ENCODE results near the gene CCSAP.
"Not testable (repeated sequence)": the region's sequence is repeated elsewhere in the genome, so short reads cannot be mapped to it uniquely, and the experiment has no call there.

CCSAP gene, protein sequence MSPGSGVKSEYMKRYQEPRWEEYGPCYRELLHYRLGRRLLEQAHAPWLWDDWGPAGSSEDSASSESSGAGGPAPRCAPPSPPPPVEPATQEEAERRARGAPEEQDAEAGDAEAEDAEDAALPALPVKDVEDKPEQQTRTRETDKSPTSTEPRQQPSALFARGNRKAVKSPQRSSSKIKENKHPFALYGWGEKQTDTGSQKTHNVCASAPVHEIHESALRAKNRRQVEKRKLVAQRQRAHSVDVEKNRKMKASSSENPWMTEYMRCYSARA

GRCh38 chr1:229342656-229343569, at the start of gene CCSAP:
Gene CCSAP (minus strand): TSS chr1:229343047. CDS start chr1:229342465, 582 bp downstream.
- DNase-seq (ENCODE audit: low read depth, low spot score): peak; percentile 75

DNA sequence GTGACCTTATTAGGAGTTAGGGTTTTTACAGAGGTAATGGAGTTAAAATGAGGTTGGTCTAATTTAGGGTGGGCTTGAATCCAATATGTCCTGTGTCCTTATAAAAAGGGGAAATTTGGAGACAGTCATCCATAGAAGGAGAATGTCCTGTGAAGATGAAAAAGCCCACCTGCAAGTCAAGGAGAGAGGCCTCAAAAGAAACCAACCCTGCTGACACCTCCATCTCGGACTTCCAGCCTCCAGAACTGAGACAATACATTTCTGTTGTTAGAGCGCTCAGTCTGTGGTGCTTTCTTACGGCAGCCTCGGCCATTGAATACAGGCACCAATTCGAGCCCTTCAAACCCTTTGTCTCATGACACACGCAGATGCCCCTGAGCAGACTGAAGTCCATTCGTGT, 47.3 kb upstream of the CCSAP start:
- DNase-seq (ENCODE audit: low read depth, low spot score): no peak

- DNase-seq (ENCODE audit: low read depth, low spot score): peak; percentile 15
These were observed 46.2 kb upstream of the CCSAP start for GRCh38 chr1:229388897-229389580.

GRCh38 chr1:229385853-229386456, 43.1 kb upstream of the CCSAP start:
- no peak for DNase-seq (ENCODE audit: low read depth, low spot score)

DNA sequence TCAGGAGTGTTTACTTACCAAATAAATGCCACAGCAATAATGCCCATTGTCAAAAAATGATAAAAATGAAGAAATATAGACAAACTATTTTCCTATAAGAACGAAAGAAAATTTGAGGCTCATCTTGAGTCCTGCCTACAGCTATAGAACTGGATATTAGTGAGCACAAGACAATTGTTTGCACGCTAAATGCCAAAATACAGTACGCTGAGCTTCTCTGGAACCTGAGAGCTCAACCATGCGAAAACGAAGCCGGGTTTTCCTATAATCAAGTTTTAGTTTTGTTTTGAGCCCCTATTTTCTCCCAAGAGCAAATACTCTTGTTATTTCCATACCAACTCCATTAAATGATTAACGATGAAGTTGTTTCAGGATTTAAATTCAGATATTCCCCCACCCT, 42.0 kb upstream of the CCSAP start:
- DNase-seq (ENCODE audit: low read depth, low spot score): no peak

DNA sequence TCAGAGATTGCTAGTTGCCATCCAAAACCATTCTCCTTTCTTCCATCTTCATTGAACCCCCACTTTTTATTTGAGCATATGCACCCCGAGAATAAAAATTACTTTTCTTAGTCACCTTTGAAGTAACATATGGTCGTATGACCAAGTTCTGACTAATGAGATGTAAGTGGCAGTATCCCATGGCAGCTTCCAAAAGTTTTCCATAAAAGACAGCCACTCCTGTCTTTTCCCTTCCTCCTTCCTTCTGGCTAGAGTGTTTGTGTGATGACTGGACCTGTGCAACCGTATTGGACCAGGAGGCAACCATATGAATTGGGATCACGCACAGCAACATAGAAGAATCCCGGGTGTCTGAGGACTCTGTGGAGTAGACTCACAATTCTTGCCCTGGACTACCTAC, 41.1 kb upstream of the CCSAP start:
- no peak for DNase-seq (ENCODE audit: low read depth, low spot score)

GRCh38 chr1:229383188-229383587, 40.3 kb upstream of the CCSAP start:
- no peak for DNase-seq (ENCODE audit: low read depth, low spot score)

GRCh38 chr1:229381234-229381633, 38.4 kb upstream of the CCSAP start:
- no peak for DNase-seq (ENCODE audit: low read depth, low spot score)

DNA sequence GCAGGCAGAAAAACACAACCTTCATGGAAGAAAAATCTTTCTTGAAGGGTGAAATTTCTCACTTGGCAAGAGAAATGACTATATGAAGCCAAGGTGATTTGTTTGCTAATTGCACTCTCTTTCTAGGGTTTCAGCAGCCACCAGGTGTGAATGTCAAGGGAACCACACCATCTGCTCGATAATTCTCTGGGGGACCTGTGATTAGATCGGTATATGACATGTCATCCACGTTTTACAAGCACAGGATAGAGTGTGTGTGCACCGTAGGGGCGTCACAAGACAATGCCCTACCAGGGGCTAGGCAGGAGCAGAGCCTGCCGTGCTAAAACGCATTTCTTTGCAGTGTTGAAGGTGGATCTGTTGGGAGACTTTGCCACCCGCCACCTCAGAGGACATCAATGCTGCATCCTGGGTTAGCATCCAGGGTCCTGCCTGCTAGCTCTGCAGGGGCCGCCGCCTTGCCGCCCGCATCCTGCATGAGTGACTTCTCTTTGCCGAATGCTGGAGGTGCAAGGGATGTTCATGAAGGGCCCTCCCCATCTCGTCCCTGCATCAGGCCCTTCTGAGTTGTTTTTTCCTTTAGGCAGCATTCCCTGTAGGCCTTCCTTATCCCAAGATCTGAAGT, 37.8 kb upstream of the CCSAP start:
- DNase-seq (ENCODE audit: low read depth, low spot score): no peak

DNA sequence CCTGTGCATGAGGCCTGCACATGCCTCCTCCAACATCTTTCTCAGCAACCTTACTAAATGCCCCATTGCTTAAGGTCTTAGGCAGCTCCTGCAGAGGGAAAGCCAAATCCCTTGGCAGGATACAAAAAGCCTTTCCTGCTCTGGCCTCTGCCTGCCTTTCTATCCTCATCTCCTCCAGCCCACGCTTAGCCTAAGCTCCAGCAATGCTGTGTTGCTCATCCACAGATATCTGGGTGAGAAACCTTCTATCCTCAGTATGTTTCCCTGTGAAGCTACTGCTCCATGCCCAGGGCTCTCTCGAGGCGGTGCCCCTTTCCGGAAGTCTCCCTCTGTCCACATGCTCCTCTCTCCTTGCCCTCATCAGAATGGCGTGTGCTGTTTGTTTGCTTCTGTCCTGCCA, 37.0 kb upstream of the CCSAP start:
- no peak for DNase-seq (ENCODE audit: low read depth, low spot score)

DNA sequence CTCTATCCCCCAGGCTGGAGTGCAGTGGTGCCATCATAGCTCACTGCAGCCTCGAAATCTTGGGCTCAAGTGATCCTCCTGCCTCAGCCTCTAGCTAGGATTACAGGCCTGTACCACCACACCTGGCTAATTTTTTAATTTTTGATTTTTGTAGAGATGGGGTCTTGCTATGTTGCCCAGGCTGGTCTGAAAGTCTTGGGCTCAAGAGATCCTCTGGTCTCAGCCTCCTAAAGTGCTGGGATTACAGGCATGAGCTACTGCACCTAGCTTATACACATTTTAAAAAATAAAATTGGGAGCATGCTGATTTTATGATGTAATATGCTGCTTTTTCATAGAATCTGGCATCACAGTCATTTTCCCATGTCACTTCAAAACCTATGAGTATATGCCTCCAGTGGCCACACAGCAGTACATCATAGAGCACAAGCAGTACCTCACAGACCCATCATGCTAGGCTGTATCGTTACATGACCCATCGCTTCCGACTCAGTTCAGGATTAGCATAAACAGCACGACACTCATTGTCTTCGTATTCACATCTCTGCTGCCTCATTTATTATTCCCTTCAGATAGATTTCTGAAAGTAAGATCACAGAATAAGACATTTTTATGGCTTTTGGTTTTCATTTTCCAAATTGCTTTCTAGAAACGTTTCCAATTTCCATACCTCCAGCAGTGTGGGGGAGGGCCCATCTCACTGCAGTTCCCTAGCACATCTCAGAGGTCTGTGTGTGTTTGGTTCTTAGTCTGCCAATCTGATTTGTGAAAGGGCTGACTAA, 35.9 kb upstream of the CCSAP start:
- DNase-seq (ENCODE audit: low read depth, low spot score): no peak

GRCh38 chr1:229378035-229378434, 35.2 kb upstream of the CCSAP start:
- not testable (repeated sequence) for DNase-seq (ENCODE audit: low read depth, low spot score)

GRCh38 chr1:229377429-229377828, 34.6 kb upstream of the CCSAP start:
- no peak for DNase-seq (ENCODE audit: low read depth, low spot score)

- no peak for DNase-seq (ENCODE audit: low read depth, low spot score)
These were observed 33.7 kb upstream of the CCSAP start for GRCh38 chr1:229376521-229376920.

DNA sequence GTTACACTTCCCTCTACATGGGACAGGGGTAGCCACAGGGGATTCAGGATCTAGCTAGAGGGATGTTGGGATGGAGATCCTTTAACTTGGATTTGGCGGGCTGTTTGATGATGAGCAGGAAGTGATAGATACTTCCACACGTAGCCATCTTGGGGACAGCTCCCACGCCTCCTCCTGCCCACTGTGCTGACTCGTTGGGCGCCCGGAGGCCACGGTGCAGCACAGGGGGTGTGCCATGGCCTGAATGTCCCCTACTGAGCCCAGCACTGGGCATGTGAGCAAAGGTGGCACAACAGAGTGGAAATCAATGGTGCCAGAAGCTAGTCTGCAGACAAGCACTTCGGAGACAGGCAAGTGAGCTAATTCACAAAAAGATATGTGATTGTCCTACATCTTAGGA, 31.6 kb upstream of the CCSAP start:
- no peak for DNase-seq (ENCODE audit: low read depth, low spot score)

GRCh38 chr1:229373395-229373794, 30.5 kb upstream of the CCSAP start:
- no peak for DNase-seq (ENCODE audit: low read depth, low spot score)

GRCh38 chr1:229372251-229372650, 29.4 kb upstream of the CCSAP start:
- no peak for DNase-seq (ENCODE audit: low read depth, low spot score)

DNA sequence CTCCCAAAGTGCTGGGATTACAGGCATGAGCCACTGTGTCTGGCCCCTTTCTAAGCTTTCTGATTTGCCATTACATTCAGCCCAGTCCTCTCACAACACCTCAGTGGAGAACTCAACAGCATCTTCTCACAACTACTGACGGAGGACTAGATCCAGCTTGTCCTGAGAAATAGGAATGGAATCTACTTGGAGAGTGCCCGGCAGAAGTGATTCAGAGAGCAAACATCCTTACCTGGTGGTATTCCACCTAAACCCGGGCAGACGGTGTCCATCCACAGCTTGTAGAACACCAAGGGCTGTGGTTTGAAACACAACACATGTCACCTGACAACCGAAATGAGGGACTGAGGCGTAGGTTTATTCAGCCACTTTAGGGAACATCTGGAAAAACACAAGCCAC, 28.8 kb upstream of the CCSAP start:
- no peak for DNase-seq (ENCODE audit: low read depth, low spot score)

DNA sequence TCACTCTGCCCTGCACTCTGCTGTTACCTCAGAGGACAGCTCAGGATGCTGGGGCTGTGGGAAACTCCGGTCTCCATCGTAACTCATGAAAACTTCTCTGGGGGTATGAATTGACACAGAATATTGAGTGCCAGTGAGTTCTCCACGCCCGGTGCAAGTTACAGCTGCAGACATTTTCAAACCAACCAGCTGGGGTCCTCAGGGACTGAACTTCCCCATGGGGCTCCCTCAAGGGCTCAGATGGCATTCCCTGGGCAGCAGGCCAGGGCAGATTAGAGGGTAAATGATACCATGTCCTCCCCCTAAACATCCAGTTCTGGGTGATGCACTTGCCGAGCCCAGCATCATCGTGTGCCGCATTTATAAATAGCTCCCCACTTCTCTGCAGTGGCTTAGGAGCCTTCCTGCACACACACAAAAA, 27.8 kb upstream of the CCSAP start:
- no peak for DNase-seq (ENCODE audit: low read depth, low spot score)

GRCh38 chr1:229368347-229368746, 25.5 kb upstream of the CCSAP start:
- DNase-seq (ENCODE audit: low read depth, low spot score): no peak

DNA sequence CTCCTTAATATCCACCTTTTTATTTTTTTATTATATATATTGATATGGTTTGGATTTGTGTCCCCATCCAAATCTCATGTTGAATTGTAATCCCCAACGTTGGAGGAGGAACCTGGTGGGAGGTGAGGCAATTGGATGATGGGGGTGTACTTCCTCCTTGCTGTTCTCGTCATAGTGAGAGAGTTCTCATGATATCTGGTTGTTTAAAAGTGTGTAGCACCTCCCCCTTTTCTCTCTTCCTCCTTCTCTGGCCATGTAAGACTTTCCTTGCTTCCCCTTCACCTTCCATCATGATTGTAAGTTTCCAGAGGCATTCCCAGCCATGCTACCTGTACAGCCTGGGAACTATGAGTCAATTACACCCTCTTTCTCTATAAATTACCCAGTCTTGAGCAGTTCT, 22.7 kb upstream of the CCSAP start:
- DNase-seq (ENCODE audit: low read depth, low spot score): no peak
